SK-N-SH treated with all-trans-retinoic acid at 6 μM for 48 hours (cell line): ENCODE data around the gene MICB.

ENCODE experiments used
- ATAC-seq: fragments of 200-7000 bp; cut with Tn5 transposase; 3 replicates; pipeline ENCODE4 v1.9.1; 2020; ENCODE audit warnings: mild to moderate bottlenecking, moderate library complexity
- ARNTL ChIP-seq: fragments of 450-650 bp; formaldehyde crosslinking; IDR thresholded peaks from 2 replicates; pipeline ENCODE4 v1.5.0; 2020; ENCODE audit warnings: low read depth, mild to moderate bottlenecking, moderate library complexity, borderline replicate concordance
- CSDC2 ChIP-seq: fragments of 250-450 bp; sonication (Bioruptor Pico); IDR thresholded peaks from 2 replicates; pipeline ENCODE4 v1.5.0; 2020; ENCODE audit warnings: mild to moderate bottlenecking, moderate library complexity
- ESRRG ChIP-seq: fragments of 250-450 bp; sonication (Bioruptor Pico); IDR thresholded peaks from 2 replicates; pipeline ENCODE4 v1.6.1; 2021; ENCODE audit warnings: mild to moderate bottlenecking
- GLIS3 ChIP-seq: fragments of 250-450 bp; sonication (Bioruptor Pico); IDR thresholded peaks from 2 replicates; pipeline ENCODE4 v1.5.0; 2020; ENCODE audit warnings: mild to moderate bottlenecking, moderate library complexity
- OSR1 ChIP-seq: fragments of 250-450 bp; sonication (Bioruptor Pico); IDR thresholded peaks from 2 replicates; pipeline ENCODE4 v1.8.0; 2022; ENCODE audit warnings: moderate library complexity, mild to moderate bottlenecking, inconsistent platforms
- RARB ChIP-seq: fragments of 250-450 bp; sonication (Bioruptor Pico); IDR thresholded peaks from 2 replicates; pipeline ENCODE4 v1.8.0; 2021; ENCODE audit warnings: mild to moderate bottlenecking, moderate library complexity
- TCF4 ChIP-seq: fragments of 250-450 bp; sonication (Bioruptor Pico); IDR thresholded peaks from 2 replicates; pipeline ENCODE4 v1.8.0; 2021; ENCODE audit warnings: mild to moderate bottlenecking, moderate library complexity, borderline replicate concordance
- TOX ChIP-seq: fragments of 250-450 bp; sonication (Bioruptor Pico); IDR thresholded peaks from 2 replicates; pipeline ENCODE4 v1.8.0; 2021; ENCODE audit warnings: mild to moderate bottlenecking, moderate library complexity, borderline replicate concordance
- ZFP3 ChIP-seq: fragments of 250-450 bp; sonication (Bioruptor Pico); IDR thresholded peaks from 2 replicates; pipeline ENCODE4 v1.5.0; 2020; ENCODE audit warnings: mild to moderate bottlenecking, moderate library complexity
- ZFP30 ChIP-seq: fragments of 450-650 bp; formaldehyde crosslinking; IDR thresholded peaks from 2 replicates; pipeline ENCODE4 v1.5.0; 2022; ENCODE audit warnings: mild to moderate bottlenecking, moderate library complexity
- ZNF565 ChIP-seq: fragments of 450-650 bp; formaldehyde crosslinking; conservative IDR thresholded peaks from 2 replicates; pipeline ENCODE4 v1.5.0; 2020; ENCODE audit warnings: low read depth, mild to moderate bottlenecking, moderate library complexity
- ZNF8 ChIP-seq: fragments of 450-650 bp; formaldehyde crosslinking; IDR thresholded peaks from 2 replicates; pipeline ENCODE4 v1.5.0; 2020; ENCODE audit warnings: mild to moderate bottlenecking, moderate library complexity
- TF ChIP-seq, protein P1 (sequence below): fragments of 250-450 bp; sonication (Bioruptor Pico); IDR thresholded peaks from 2 replicates; pipeline ENCODE4 v1.5.1; 2021; ENCODE audit warnings: mild to moderate bottlenecking, moderate library complexity
- TF ChIP-seq, protein P2 (sequence below): fragments of 250-450 bp; sonication (Bioruptor Pico); IDR thresholded peaks from 2 replicates; pipeline ENCODE4 v1.8.0; 2021; ENCODE audit warnings: low read depth, mild to moderate bottlenecking, moderate library complexity, borderline replicate concordance
- TF ChIP-seq, protein P3 (sequence below): fragments of 250-450 bp; sonication (Bioruptor Pico); IDR thresholded peaks from 2 replicates; pipeline ENCODE4 v1.5.1; 2020; ENCODE audit warnings: low read depth, mild to moderate bottlenecking, moderate library complexity
- TF ChIP-seq, protein P4 (sequence below): fragments of 250-450 bp; sonication (Bioruptor Pico); IDR thresholded peaks from 2 replicates; pipeline ENCODE4 v1.8.0; 2020; ENCODE audit warnings: mild to moderate bottlenecking, moderate library complexity, borderline replicate concordance

The MICB gene

DNA sequence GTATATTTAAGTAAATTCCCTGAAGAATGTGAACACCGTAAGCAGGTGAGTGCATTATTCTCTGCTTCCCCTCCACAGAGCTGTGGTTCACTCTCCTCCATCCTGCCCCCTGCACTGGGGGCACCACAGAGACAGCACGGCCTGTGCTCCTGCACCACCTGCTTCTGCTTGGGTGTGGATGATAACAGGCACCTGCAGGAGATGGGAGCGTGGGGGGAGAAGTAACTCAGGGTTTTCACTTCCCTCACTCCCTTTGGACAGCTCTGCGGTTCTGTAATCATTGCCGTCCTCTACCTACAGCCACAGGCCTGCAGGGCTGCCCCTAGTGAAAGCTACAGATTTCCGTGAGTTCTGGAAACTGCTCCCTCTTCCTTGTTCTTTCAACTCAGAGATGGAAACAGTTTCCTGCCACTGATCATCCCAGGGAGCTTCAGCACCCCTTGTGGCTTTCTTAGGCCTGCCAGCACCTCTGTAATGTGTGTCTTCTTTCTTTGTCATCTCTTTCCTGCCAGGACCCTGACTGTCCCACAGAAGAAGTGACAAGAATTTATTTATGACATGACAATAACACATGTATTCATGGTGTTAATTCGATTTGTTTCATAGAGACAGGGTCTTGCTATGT lies 21.3 kb upstream of the MICB start:
- ATAC-seq: no peak
- TF ChIP-seq ZNF8 (no peak), TOX (no peak), OSR1 (no peak), ESRRG (CRISPR knock-in tag) (no peak), CSDC2 (no peak)

DNA sequence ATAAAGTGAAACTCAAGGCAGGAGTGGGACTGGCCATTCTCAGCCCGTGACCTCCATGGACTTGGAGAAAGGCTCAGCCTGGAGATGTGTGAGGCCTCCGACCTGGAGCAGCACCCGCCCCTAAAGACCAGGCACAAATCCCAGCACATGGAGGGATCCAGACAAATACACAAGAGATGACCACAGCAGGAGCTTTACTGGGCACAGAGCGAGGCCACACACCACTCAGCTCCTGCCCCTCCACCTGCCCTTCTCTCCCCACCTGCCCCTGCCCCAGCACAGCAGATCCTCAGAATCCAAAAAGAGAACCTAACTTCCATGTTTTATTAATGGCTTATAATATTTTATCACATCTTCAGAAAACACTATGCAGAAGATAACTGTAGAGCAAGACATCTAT lies 20.4 kb upstream of the MICB start:
- no peak for TF ChIP-seq ZFP3 (CRISPR knock-in tag)
- TF ChIP-seq GLIS3 (CRISPR knock-in tag): no peak
- no peak for TF ChIP-seq TOX
- ATAC-seq: no peak

DNA sequence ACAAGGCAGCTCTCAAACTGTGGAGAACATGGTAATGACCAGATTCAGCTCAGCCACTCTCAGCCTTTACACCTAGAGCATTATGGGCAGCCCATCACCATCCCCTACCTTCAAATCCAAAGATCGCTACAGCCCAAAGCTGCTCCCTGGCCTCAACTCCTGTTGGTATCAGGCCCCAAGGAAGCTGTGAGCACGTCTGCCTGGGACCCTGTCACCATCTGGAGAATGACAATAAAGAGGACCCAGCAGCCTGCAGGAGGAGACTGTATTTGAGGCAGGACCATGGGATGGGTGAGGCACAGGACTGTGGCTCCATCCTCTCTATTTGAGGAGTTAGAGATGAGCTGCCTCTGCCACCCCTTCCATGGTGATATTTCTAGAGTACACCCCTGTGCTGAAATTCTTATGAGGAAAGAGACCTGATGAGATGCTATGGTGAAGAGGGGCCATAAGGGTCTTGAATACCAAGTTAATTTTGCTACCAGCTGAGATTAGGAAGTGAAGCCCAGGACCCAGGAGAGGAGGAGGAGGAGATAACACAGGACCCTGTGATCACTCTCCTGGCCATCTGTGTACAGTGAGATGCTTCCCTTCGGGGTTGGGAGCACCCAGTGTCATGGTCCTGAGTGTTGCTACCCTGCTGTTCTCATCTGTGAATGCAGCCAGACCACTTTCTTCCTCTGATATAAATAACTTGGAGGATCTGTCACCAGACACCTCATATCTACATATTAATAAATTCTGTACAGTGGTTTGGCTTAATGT lies 19.6 kb upstream of the MICB start:
- TF ChIP-seq GLIS3 (CRISPR knock-in tag) (no peak), OSR1 (no peak), CSDC2 (no peak), ARNTL (CRISPR knock-in tag) (no peak), RARB (no peak)
- TF ChIP-seq, protein P1, sequence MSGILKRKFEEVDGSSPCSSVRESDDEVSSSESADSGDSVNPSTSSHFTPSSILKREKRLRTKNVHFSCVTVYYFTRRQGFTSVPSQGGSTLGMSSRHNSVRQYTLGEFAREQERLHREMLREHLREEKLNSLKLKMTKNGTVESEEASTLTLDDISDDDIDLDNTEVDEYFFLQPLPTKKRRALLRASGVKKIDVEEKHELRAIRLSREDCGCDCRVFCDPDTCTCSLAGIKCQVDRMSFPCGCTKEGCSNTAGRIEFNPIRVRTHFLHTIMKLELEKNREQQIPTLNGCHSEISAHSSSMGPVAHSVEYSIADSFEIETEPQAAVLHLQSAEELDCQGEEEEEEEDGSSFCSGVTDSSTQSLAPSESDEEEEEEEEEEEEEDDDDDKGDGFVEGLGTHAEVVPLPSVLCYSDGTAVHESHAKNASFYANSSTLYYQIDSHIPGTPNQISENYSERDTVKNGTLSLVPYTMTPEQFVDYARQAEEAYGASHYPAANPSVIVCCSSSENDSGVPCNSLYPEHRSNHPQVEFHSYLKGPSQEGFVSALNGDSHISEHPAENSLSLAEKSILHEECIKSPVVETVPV (CRISPR knock-in tag): no peak
- TF ChIP-seq, protein P2, sequence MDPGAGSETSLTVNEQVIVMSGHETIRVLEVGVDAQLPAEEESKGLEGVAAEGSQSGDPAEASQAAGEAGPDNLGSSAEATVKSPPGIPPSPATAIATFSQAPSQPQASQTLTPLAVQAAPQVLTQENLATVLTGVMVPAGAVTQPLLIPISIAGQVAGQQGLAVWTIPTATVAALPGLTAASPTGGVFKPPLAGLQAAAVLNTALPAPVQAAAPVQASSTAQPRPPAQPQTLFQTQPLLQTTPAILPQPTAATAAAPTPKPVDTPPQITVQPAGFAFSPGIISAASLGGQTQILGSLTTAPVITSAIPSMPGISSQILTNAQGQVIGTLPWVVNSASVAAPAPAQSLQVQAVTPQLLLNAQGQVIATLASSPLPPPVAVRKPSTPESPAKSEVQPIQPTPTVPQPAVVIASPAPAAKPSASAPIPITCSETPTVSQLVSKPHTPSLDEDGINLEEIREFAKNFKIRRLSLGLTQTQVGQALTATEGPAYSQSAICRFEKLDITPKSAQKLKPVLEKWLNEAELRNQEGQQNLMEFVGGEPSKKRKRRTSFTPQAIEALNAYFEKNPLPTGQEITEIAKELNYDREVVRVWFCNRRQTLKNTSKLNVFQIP (CRISPR knock-in tag): no peak
- TF ChIP-seq, protein P3, sequence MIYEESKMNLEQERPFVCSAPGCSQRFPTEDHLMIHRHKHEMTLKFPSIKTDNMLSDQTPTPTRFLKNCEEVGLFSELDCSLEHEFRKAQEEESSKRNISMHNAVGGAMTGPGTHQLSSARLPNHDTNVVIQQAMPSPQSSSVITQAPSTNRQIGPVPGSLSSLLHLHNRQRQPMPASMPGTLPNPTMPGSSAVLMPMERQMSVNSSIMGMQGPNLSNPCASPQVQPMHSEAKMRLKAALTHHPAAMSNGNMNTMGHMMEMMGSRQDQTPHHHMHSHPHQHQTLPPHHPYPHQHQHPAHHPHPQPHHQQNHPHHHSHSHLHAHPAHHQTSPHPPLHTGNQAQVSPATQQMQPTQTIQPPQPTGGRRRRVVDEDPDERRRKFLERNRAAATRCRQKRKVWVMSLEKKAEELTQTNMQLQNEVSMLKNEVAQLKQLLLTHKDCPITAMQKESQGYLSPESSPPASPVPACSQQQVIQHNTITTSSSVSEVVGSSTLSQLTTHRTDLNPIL (CRISPR knock-in tag): no peak
- TF ChIP-seq, all 23 proteins: peak for 0
- ATAC-seq: no peak

DNA sequence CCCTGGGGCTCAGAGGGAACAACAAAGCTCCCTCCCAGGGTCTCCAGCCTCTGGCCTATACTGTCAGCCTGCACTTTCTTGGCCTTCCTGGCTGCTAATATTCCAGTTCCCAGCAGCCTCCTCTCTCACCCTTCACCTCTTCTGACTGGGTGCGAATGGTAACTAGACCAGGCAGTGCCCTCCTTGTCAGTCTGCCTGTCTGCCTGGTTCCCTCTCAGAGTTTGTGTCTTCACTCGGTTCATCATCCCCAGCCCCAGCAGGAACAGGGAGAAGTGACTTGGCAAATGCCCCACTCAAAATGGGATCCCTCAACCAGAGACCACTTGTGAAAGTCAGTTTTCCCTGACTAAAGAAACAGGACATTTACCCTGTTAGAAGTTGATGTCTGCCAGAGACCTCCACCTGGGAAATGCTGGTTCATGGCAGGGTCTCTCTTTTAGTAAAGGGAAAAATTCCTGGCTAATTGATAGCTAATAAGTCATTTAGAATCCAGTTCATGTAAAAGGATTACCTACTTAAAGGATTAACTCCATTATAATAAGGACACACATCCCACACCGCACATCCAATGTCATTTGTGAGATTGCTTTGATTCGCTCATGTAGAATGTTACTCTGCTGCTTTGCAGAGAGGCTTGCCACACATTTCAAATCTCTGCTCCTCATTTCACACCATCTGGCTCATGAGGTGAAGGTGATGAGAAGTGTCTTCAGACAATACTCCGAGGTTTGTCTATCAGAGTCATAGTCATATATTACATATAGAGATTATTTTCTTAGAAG lies 18.6 kb upstream of the MICB start:
- TF ChIP-seq ARNTL (CRISPR knock-in tag) (no peak), ZNF565 (CRISPR knock-in tag) (no peak), TOX (no peak), RARB (no peak), ZFP30 (no peak), ESRRG (CRISPR knock-in tag) (no peak), TCF4 (no peak)
- TF ChIP-seq, protein P2 (CRISPR knock-in tag): no peak
- TF ChIP-seq, protein P4, sequence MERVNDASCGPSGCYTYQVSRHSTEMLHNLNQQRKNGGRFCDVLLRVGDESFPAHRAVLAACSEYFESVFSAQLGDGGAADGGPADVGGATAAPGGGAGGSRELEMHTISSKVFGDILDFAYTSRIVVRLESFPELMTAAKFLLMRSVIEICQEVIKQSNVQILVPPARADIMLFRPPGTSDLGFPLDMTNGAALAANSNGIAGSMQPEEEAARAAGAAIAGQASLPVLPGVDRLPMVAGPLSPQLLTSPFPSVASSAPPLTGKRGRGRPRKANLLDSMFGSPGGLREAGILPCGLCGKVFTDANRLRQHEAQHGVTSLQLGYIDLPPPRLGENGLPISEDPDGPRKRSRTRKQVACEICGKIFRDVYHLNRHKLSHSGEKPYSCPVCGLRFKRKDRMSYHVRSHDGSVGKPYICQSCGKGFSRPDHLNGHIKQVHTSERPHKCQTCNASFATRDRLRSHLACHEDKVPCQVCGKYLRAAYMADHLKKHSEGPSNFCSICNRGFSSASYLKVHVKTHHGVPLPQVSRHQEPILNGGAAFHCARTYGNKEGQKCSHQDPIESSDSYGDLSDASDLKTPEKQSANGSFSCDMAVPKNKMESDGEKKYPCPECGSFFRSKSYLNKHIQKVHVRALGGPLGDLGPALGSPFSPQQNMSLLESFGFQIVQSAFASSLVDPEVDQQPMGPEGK: no peak
- TF ChIP-seq, protein P3 (CRISPR knock-in tag): no peak
- ATAC-seq: no peak
